Measurements from ENCODE around the gene ARHGEF4. TPM values are rescaled to one million over a fixed set of nuclear protein-coding genes. Genes with fewer than 3 reads are reported as not detected.

The ARHGEF4 gene
- 20.9 to 25.5 TPM (median 23.9 TPM) in 3 replicates for total RNA-seq

GRCh38 chr2:130836501-130837174 lies at the start of gene ARHGEF4:
Gene ARHGEF4 (plus strand): TSS chr2:130836914. CDS start chr2:130836954, 40 bp downstream.
- Mint-ChIP-seq H3K27ac (no peak within 1 kb of the TSS), H3K4me3 (peak within 1 kb of the TSS; percentile 53), H3K9me3 (no peaks in the 10 kb centered on the region), H3K36me3 (no peaks in the 10 kb centered on the region), H3K4me1 (peaks cover 3% of the 10 kb centered on the region), H3K27me3 (ENCODE audit: low read depth) (peaks cover 77% of the 10 kb centered on the region)
- TF ChIP-seq, protein P1, sequence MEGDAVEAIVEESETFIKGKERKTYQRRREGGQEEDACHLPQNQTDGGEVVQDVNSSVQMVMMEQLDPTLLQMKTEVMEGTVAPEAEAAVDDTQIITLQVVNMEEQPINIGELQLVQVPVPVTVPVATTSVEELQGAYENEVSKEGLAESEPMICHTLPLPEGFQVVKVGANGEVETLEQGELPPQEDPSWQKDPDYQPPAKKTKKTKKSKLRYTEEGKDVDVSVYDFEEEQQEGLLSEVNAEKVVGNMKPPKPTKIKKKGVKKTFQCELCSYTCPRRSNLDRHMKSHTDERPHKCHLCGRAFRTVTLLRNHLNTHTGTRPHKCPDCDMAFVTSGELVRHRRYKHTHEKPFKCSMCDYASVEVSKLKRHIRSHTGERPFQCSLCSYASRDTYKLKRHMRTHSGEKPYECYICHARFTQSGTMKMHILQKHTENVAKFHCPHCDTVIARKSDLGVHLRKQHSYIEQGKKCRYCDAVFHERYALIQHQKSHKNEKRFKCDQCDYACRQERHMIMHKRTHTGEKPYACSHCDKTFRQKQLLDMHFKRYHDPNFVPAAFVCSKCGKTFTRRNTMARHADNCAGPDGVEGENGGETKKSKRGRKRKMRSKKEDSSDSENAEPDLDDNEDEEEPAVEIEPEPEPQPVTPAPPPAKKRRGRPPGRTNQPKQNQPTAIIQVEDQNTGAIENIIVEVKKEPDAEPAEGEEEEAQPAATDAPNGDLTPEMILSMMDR (IDR thresholded peaks at IDR 0.05; ENCODE audit: unreplicated experiment): no peak
- peak in 1 of 2 experiments; percentile 59 for DNase-seq (ENCODE audit: low spot score in 2 of 2, unreplicated experiment in 2 of 2)

DNA sequence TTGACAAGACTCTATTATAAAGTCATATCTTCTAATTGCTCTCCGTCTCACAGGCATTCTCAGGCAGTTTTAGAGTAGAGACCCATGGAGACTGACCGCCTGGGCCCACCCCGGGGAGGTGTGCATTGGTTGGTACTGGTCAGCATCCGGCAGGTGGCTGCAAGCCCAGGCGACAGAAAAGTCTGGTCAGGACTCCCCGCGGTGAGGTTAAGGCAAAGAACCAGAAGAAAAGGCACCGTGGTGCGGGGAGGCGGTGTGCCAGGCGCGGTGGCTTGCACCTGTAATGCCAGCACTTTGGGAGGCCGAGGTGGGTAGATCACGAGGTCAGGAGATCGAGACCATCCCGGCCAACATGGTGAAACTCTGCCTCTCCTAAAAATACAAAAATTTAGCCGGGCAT lies 48.9 kb upstream of the ARHGEF4 start:
- Mint-ChIP-seq H3K9me3 (no peaks in the 10 kb centered on the region), H3K36me3 (no peaks in the 10 kb centered on the region)
- no peak for DNase-seq (ENCODE audit: low spot score in 2 of 2, unreplicated experiment in 2 of 2)

GRCh38 chr2:130790312-130790711 lies 46.4 kb upstream of the ARHGEF4 start:
- H3K4me1 Mint-ChIP-seq: no peaks in the 10 kb centered on the region
- H3K4me3 Mint-ChIP-seq: no peak overlapping the region
- no peak for DNase-seq (ENCODE audit: low spot score in 2 of 2, unreplicated experiment in 2 of 2)
- no peaks in the 10 kb centered on the region for H3K36me3 Mint-ChIP-seq
- no peaks in the 10 kb centered on the region for H3K9me3 Mint-ChIP-seq
- H3K27me3 Mint-ChIP-seq (ENCODE audit: low read depth): peaks cover 51% of the 10 kb centered on the region
- TF ChIP-seq, protein P1 (IDR thresholded peaks at IDR 0.05; ENCODE audit: unreplicated experiment): no peak
- no peak overlapping the region for H3K27ac Mint-ChIP-seq

More for the DNA sequence above, 48.9 kb upstream of the ARHGEF4 start:
- TF ChIP-seq, protein P1 (IDR thresholded peaks at IDR 0.05; ENCODE audit: unreplicated experiment): no peak
- no peak overlapping the region for H3K4me3 Mint-ChIP-seq
- H3K27me3 Mint-ChIP-seq (ENCODE audit: low read depth): peaks cover 43% of the 10 kb centered on the region
- H3K27ac Mint-ChIP-seq: no peak overlapping the region
- no peaks in the 10 kb centered on the region for H3K4me1 Mint-ChIP-seq

GRCh38 chr2:130790804-130791616 lies 45.7 kb upstream of the ARHGEF4 start:
- no peak overlapping the region for H3K4me3 Mint-ChIP-seq
- H3K27me3 Mint-ChIP-seq (ENCODE audit: low read depth): peaks cover 49% of the 10 kb centered on the region
- H3K9me3 Mint-ChIP-seq: no peaks in the 10 kb centered on the region
- H3K4me1 Mint-ChIP-seq: no peaks in the 10 kb centered on the region
- H3K27ac Mint-ChIP-seq: no peak overlapping the region
- no peak for DNase-seq (ENCODE audit: low spot score in 2 of 2, unreplicated experiment in 2 of 2)
- TF ChIP-seq, protein P1 (IDR thresholded peaks at IDR 0.05; ENCODE audit: unreplicated experiment): no peak
- no peaks in the 10 kb centered on the region for H3K36me3 Mint-ChIP-seq

DNA sequence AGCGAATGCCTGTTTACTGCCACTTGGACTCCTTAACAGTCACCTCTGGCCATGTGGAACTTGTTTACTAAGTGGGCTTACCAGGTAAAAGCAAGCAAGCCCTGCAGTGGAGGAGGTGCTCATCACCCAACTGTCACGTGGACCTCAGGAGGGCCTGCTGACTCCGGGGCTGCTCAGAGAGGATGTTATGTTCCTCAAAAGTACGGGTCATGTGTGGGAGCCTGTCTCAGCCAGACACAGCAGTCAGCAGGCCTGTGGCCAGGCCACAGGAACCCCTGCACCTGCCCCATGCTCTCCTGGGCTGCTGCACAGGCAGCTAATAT lies 45.1 kb upstream of the ARHGEF4 start:
- Mint-ChIP-seq H3K27ac (no peak overlapping the region), H3K4me1 (no peaks in the 10 kb centered on the region), H3K27me3 (ENCODE audit: low read depth) (peaks cover 49% of the 10 kb centered on the region), H3K9me3 (no peaks in the 10 kb centered on the region), H3K36me3 (no peaks in the 10 kb centered on the region), H3K4me3 (no peak overlapping the region)
- no peak for DNase-seq (ENCODE audit: low spot score in 2 of 2, unreplicated experiment in 2 of 2)
- TF ChIP-seq, protein P1 (IDR thresholded peaks at IDR 0.05; ENCODE audit: unreplicated experiment): no peak

Data from mesothelial cell of epicardium (in vitro differentiated cells).